ENCODE measurements around the gene GNAT2.

GRCh38 chr1:109650609-109651008 lies 31.2 kb upstream of the GNAT2 start:
- TF ChIP-seq POLR2A (IDR thresholded peaks at IDR 0.05; ENCODE audit: low read depth, low read length) (no peak), TAF1 (IDR thresholded peaks at IDR 0.05; ENCODE audit: borderline replicate concordance, low read depth, low read length) (no peak), POLR2AphosphoS5 (IDR thresholded peaks at IDR 0.05; ENCODE audit: low read depth, low read length) (no peak)
